H7 (cell line): Measurements from ENCODE around the gene FNDC3B. TPM values are rescaled to one million over a fixed set of nuclear protein-coding genes. Genes with fewer than 3 reads are reported as not detected.

Experiments
- DNase-seq: peaks from one replicate; pipeline ENCODE4 v3.0.0; 2012
- H3K27me3 ChIP-seq: 2 replicates; pipeline ENCODE4 v1.6.0; 2011; ENCODE audit warnings: mild to moderate bottlenecking, low read length; ENCODE audit not compliant: control insufficient read depth, insufficient read depth
- H3K36me3 ChIP-seq: replicated peaks from 2 replicates; pipeline ENCODE4 v1.5.1; 2011; ENCODE audit warnings: low read length; ENCODE audit not compliant: control insufficient read depth, insufficient read depth
- H3K4me3 ChIP-seq: 2 replicates; pipeline ENCODE4 v1.5.1; 2011; ENCODE audit warnings: low read depth, mild to moderate bottlenecking, control low read depth, low read length, moderate library complexity; ENCODE audit not compliant: insufficient read depth
- total RNA-seq: library from RNA; depleted of rRNA; stranded (reverse); fragments of >200 nt; shearing (Covaris generic); gene quantifications from 2 replicates; pipeline ENCODE4 v1.2.3, GENCODE V29; 2014

Gene FNDC3B
- total RNA-seq, 1 experiment from 2014 or later, result 24.2 TPM

GRCh38 chr3:172397716-172398405 is 358.5 kb downstream of the FNDC3B start:
- H3K27me3 ChIP-seq, result no peaks in the 10 kb centered on the region
- peaks cover 5% of the 10 kb centered on the region for H3K36me3 ChIP-seq
- no peak for DNase-seq
- no peak overlapping the region for H3K4me3 ChIP-seq

- Histone ChIP-seq H3K27me3 (no peaks in the 10 kb centered on the region), H3K36me3 (peaks cover 5% of the 10 kb centered on the region), H3K4me3 (no peak overlapping the region)
- DNase-seq, result no peak
Observed at GRCh38 chr3:172398484-172398883, 359.1 kb downstream of the FNDC3B start.

- Histone ChIP-seq H3K4me3 (no peak overlapping the region), H3K27me3 (no peaks in the 10 kb centered on the region), H3K36me3 (peaks cover 3% of the 10 kb centered on the region)
- DNase-seq, result no peak
Observed at GRCh38 chr3:172402090-172402489, 362.7 kb downstream of the FNDC3B start.

- Histone ChIP-seq H3K4me3 (no peak overlapping the region), H3K27me3 (no peaks in the 10 kb centered on the region), H3K36me3 (no peaks in the 10 kb centered on the region)
- no peak for DNase-seq
Observed at GRCh38 chr3:172402892-172403643, 363.7 kb downstream of the FNDC3B start.

- H3K27me3 ChIP-seq, result no peaks in the 10 kb centered on the region
- H3K4me3 ChIP-seq, result no peak overlapping the region
- no peak for DNase-seq
- no peaks in the 10 kb centered on the region for H3K36me3 ChIP-seq
Observed at GRCh38 chr3:172404237-172404962, 365.0 kb downstream of the FNDC3B start.

GRCh38 chr3:172405914-172406313 is 366.5 kb downstream of the FNDC3B start:
- H3K27me3 ChIP-seq, result no peaks in the 10 kb centered on the region
- DNase-seq, result no peak
- H3K36me3 ChIP-seq, result no peaks in the 10 kb centered on the region
- H3K4me3 ChIP-seq, result no peak overlapping the region

- Histone ChIP-seq H3K27me3 (no peaks in the 10 kb centered on the region), H3K4me3 (no peak overlapping the region), H3K36me3 (no peaks in the 10 kb centered on the region)
- no peak for DNase-seq
Observed at GRCh38 chr3:172407872-172408271, 368.5 kb downstream of the FNDC3B start.

- Histone ChIP-seq H3K36me3 (no peaks in the 10 kb centered on the region), H3K4me3 (no peak overlapping the region), H3K27me3 (no peaks in the 10 kb centered on the region)
- no peak for DNase-seq
Observed at GRCh38 chr3:172410702-172411477, 371.5 kb downstream of the FNDC3B start.

GRCh38 chr3:172411478-172411947 is 372.1 kb downstream of the FNDC3B start:
- H3K4me3 ChIP-seq, result no peak overlapping the region
- H3K27me3 ChIP-seq, result no peaks in the 10 kb centered on the region
- H3K36me3 ChIP-seq, result no peaks in the 10 kb centered on the region
- no peak for DNase-seq

GRCh38 chr3:172415323-172415722 is 375.9 kb downstream of the FNDC3B start:
- Histone ChIP-seq H3K27me3 (no peaks in the 10 kb centered on the region), H3K4me3 (no peak overlapping the region), H3K36me3 (no peaks in the 10 kb centered on the region)
- DNase-seq, result no peak

GRCh38 chr3:172437713-172438112 is 398.3 kb downstream of the FNDC3B start:
- no peaks in the 10 kb centered on the region; the same call in 1 of the 2 replicates for H3K27me3 ChIP-seq
- DNase-seq, result no peak
- no peak overlapping the region for H3K4me3 ChIP-seq
- no peaks in the 10 kb centered on the region for H3K36me3 ChIP-seq

- no peaks in the 10 kb centered on the region; the same call in 1 of the 2 replicates for H3K27me3 ChIP-seq
- no peak overlapping the region for H3K4me3 ChIP-seq
- no peaks in the 10 kb centered on the region for H3K36me3 ChIP-seq
- DNase-seq, result no peak
Observed at GRCh38 chr3:172438186-172438585, 398.8 kb downstream of the FNDC3B start.

- Histone ChIP-seq H3K4me3 (no peak overlapping the region), H3K36me3 (no peaks in the 10 kb centered on the region), H3K27me3 (peaks cover 12% of the 10 kb centered on the region)
- DNase-seq, result no peak
Observed at GRCh38 chr3:172441581-172441980, 402.2 kb downstream of the FNDC3B start.

GRCh38 chr3:172442606-172443005 is 403.2 kb downstream of the FNDC3B start:
- H3K27me3 ChIP-seq, result peaks cover 23% of the 10 kb centered on the region
- no peak overlapping the region for H3K4me3 ChIP-seq
- no peaks in the 10 kb centered on the region for H3K36me3 ChIP-seq
- DNase-seq, result no peak
